ENCODE results near the gene F3.
"Not testable (repeated sequence)": the region's sequence is repeated elsewhere in the genome, so short reads cannot be mapped to it uniquely, and the experiment has no call there.

F3 gene

GRCh38 chr1:94541246-94542087 lies at the start of gene F3:
TSS of gene F3 (minus strand) at chr1:94541759. CDS start at chr1:94541636, 123 bp downstream.
- DNase-seq: peak; percentile 77

DNA sequence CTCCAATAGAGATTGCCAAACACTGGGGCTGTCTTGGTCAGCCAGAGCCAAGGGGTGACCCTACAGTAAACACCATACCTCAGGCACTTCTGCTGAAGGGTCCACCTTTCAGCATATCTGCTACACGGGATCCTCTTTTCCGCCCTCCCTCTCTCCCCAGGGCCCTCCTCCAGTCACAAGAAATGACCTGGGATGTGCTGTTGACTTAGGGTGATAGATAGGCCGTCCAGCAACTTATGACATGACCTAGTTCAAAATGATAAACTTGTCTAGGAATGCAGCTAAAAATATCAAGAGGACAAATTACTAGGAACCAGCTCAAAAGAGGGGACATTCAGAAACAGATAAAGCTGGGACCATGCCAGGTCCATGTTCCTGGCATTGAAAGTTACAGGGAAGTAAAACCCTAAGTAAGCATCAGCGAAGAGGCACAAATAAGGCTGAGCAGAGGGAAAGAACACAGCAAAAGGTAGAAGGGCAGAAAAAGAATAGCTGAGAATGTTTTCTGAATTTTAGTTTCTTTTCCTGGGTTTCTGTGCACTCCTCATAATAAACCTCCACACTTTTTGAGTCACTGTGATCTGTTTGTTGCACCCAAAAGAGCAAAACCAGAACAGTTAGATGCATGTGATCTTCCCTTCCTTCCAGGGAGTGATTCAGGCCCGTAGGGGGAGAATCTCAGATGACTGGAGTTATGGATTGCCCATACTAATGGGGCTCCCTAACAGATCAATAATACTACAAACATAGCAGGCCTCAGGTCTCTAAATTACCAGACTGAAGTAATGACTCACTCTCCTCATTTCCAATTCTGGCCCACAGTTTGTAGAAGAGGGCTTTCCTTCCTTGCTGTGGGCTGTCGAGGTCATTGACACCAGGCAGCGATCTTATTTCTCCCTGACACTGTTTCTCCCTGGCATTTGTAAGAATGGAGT lies 48.9 kb upstream of the F3 start:
- DNase-seq: no peak

DNA sequence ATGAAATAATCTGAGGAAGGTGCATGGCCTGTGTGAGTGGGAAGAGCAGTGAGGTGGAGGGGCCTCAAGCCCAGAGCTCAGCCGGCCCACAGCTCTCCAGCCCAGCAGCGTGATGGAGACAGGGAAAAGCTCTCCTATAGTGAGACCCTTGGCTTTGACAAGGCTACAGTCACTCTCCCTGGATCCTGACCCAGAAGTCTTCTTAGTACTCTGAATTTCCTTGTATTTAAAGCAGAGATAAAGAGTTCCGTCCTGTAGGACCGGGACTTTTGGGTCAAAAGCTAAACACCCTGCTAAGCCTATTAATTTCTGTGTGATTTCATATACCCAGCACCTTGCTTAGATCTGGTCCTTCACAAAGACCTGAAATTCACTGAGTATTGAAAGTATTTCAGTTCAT lies 48.2 kb upstream of the F3 start:
- DNase-seq: no peak

- DNase-seq: no peak
These were observed 41.0 kb upstream of the F3 start for GRCh38 chr1:94582565-94582964.

GRCh38 chr1:94580367-94581115 lies 39.0 kb upstream of the F3 start:
- DNase-seq: no peak

GRCh38 chr1:94579876-94580294 lies 38.3 kb upstream of the F3 start:
- no peak for DNase-seq

DNA sequence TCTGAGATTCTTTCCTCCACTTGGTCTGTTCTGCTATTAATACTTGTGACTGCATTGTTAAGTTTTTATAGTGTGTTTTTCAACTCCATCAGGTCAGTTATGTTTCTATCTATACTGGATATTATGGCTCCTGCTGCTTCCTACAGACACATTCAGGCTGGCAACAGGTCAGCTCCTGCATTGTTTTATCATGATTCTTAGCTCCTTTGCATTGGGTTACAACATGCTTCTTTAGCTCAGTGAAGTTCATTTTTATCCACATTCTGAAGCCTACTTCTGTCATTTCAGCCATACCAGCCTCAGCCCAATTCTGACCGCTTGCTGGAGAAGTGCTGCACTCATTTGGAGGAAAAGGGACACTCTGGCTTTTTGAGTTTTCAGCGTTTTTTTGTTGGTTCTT lies 37.3 kb upstream of the F3 start:
- DNase-seq: no peak

- not testable (repeated sequence) for DNase-seq
These were observed 32.4 kb upstream of the F3 start for GRCh38 chr1:94573917-94574316.

DNA sequence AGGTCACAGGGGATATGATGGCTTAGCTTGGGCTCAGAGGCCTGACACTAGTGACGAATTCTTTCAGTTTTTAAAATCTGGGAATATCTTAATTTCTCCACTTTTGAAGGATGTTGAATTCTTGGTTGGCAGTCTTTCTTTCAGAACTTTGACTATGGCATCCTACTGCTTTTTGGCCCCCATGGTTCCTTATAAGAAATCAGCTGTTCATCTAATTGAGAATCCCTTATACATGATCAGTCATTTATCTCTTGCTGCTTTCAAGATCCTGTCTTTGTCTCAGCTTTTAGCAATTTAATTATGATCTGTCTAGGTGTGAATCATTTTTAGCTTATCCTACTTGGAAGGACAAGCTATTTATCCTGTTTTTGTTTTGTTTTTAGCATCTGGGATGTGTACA lies 31.2 kb upstream of the F3 start:
- no peak for DNase-seq

DNA sequence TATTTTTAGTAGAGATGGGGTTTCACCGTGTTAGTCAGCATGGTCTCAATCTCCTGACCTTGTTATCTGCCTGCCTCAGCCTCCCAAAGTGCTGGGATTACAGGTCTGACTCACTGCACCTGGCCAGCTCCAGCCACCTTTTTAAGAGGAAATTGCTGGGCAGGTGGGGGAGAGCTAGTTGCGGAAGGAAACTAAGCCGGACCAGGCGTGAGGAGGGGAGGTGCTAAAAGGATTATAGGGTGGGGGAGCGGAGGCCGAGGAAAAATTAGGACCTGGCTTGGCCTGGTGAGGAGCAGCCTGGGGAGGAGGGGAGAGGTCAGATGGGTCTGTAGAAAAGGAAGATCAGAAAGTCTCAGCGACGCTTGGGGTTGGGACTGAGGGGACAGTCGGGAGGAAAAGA lies 29.4 kb upstream of the F3 start:
- DNase-seq: not testable (repeated sequence)

GRCh38 chr1:94568806-94569205 lies 27.2 kb upstream of the F3 start:
- not testable (repeated sequence) for DNase-seq

DNA sequence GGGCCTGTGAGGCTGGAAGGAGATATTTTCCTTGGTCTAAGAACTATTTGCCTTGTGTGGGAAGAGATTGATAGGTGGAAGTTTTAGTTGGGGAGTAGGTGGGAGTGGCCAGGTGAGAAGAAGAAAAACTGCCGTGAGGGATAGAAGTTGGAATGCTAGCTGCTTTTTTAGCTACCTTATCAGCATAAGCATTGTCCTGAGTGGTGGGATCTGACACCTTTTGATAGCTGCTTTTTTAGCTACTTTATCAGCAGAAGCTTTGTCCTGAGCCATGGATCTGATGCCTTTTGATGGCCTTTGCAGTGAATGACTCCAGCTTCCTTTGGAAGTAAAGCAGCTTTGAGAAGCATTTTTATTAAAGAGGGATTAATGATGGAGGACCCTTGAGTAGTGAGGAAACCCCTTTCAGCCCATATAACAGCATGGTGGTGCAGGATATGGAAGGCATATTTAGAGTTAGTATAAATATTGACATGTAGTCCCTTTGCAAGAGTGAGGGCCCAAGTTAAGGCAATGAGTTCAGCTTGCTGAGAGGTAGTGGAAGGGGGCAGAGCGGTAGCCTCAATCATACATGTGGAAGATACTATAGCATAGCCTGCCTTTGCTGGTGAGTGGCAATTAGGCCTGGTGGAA lies 26.5 kb upstream of the F3 start:
- DNase-seq: not testable (repeated sequence)

- not testable (repeated sequence) for DNase-seq
These were observed 24.9 kb upstream of the F3 start for GRCh38 chr1:94566436-94566835.

GRCh38 chr1:94565901-94566300 lies 24.3 kb upstream of the F3 start:
- DNase-seq: no peak

- no peak for DNase-seq
These were observed 21.1 kb upstream of the F3 start for GRCh38 chr1:94562519-94563260.

GRCh38 chr1:94560333-94560732 lies 18.8 kb upstream of the F3 start:
- DNase-seq: no peak

DNA sequence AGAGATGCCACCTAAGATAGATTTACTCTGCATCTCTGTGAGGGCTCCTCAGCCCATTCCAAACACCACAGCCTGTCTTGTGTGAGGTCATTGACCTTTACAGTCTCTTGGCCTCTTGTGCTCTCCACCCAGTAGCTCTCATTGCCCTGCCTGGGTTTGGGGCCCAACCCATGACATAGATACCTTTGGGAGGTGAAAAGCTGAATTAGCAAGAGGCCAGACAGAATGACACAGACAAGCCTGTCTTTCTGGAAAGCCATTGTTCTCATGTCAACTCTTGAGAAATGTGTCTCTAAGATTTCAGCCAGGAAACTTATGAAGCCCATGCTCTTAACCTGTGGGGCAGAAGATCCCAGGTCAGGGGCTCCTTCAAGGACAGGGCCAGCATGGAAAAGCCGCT lies 18.4 kb upstream of the F3 start:
- DNase-seq: no peak

DNA sequence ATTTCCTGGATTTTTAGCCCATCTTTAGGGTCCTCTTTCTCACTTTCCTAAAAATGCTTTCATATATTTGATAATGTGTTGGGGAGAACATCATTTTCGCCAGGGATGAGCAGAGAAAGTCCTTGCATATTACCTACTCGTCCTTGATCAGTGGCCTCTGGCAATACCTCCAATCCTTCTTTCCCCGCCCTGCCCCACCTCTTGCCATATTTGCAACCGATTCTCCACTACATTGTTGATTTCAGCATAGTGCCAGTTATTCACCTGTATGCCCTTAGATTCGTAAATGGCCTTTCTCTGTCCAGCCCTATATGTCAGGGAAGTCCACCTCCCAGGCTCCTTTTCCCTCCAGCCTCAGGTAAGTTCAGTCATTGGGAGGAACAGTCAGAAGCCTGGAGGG lies 13.5 kb upstream of the F3 start:
- DNase-seq: no peak

DNA sequence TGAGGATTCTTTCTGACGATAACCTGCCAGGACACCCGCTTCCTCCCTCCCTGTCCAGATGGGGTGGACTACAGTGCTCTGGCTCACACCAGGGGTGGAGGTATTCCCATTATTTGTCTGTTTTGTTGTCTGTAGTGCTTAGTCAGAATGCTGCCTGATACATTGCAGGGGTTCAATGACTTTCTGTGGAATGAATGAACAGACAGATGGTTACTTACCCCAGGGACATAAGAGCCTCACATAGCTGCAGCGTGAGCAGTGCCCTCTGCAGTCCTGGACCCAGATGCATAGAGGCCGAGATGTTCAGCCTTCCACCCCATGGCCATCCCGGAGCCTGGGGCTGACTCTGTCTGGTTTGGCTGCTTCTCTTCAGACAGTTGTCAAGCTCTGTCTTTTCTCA lies 13.0 kb upstream of the F3 start:
- no peak for DNase-seq

- DNase-seq: no peak
These were observed 12.4 kb upstream of the F3 start for GRCh38 chr1:94553931-94554330.

DNA sequence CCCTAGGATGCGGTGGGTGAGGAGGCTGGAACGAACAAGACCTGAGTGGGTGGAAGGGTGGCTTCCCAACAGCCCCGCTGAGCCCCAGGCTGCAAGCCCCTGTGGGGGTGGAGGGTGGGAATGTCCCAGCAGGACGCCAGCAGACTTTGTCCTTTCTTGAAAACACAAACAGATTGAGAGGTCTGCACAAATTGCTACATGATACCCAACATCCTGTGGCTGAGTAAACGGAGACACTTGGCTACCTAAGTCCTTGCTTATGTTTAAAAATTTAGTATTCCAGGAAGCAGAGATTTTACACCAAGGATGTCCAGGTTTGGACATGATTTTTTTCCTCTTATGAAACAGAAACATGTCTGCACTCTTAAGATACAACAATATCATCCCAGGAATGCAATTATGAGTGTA lies 11.8 kb upstream of the F3 start:
- peak; percentile 11 for DNase-seq

GRCh38 chr1:94552071-94552586 lies 10.6 kb upstream of the F3 start:
- peak; percentile 8 for DNase-seq

All from NCI-H146 (cell line).